CD14-positive monocyte (primary cell): Measurements from ENCODE around the gene BCAR3. TPM values are rescaled to one million over a fixed set of nuclear protein-coding genes. Genes with fewer than 3 reads are reported as not detected.

Experiments used
- DNase-seq, 3 donors: peaks; one replicate each; pipeline ENCODE4 v3.0.0-alpha.2; 2011 to 2022
- H2AFZ ChIP-seq: 2 replicates; pipeline ENCODE4 v1.6.0; 2012; ENCODE audit warnings: mild to moderate bottlenecking, low read depth, low read length, inconsistent platforms; ENCODE audit not compliant: insufficient read depth, poor library complexity, severe bottlenecking
- H3K27ac ChIP-seq, 2 donors: 1 replicate in 1 of 2; 2 replicates in 1 of 2; pipeline ENCODE4 v1.5.1; 2012 to 2013; ENCODE audit warnings: low read length in 2 of 2, control low read depth in 1 of 2, inconsistent platforms in 1 of 2, low read depth in 1 of 2, mild to moderate bottlenecking in 1 of 2
- H3K27me3 ChIP-seq, 2 donors: one replicate each; pipeline versions ENCODE4 v1.6.0 to v1.6.1; 2011 to 2013; ENCODE audit warnings: low read length in 2 of 2; ENCODE audit not compliant: control insufficient read depth in 2 of 2, insufficient read depth in 2 of 2
- H3K36me3 ChIP-seq, 2 donors: replicated peaks in 1 of 2; 1 replicate in 1 of 2; 2 replicates in 1 of 2; pipeline versions ENCODE4 v1.5.1 to v1.6.1; 2012 to 2013; ENCODE audit warnings: low read length in 2 of 2, control low read depth in 1 of 2, inconsistent platforms in 1 of 2, mild to moderate bottlenecking in 1 of 2; ENCODE audit not compliant: insufficient read depth in 2 of 2, control insufficient read depth in 1 of 2
- H3K4me1 ChIP-seq, 2 donors: 1 replicate in 1 of 2; 2 replicates in 1 of 2; pipeline versions ENCODE4 v1.5.1 to v1.6.1; 2012 to 2013; ENCODE audit warnings: low read length in 2 of 2, control low read depth in 1 of 2, inconsistent platforms in 1 of 2, mild to moderate bottlenecking in 1 of 2, moderate library complexity in 1 of 2; ENCODE audit not compliant: insufficient read depth in 2 of 2, control insufficient read depth in 1 of 2
- H3K4me2 ChIP-seq: replicated peaks from 2 replicates; pipeline ENCODE3; 2012; ENCODE audit warnings: low read length, moderate library complexity, mild to moderate bottlenecking; ENCODE audit not compliant: poor library complexity, severe bottlenecking; ENCODE audit errors: extremely low read depth
- H3K4me3 ChIP-seq, 3 experiments: fragments of 200-600 bp in 1 of 3; sonication (generic) in 1 of 3; replicated peaks in 1 of 3; 1 replicate in 2 of 3; 2 replicates in 1 of 3; pipeline ENCODE4 v1.5.1; 2011 to 2013; ENCODE audit warnings: low read length in 3 of 3, mild to moderate bottlenecking in 3 of 3, control low read depth in 2 of 3, low read depth in 2 of 3, inconsistent platforms in 1 of 3, moderate library complexity in 1 of 3
- H3K79me2 ChIP-seq: 2 replicates; pipeline ENCODE4 v1.6.0; 2012; ENCODE audit warnings: mild to moderate bottlenecking, control low read depth, inconsistent platforms, low read length, moderate library complexity; ENCODE audit not compliant: insufficient read depth
- H3K9ac ChIP-seq: 2 replicates; pipeline ENCODE4 v1.6.0; 2017; ENCODE audit warnings: low read length, mild to moderate bottlenecking; ENCODE audit not compliant: insufficient read depth, poor library complexity, severe bottlenecking
- H3K9me3 ChIP-seq, 2 donors: replicated peaks in 1 of 2; 1 replicate in 1 of 2; 2 replicates in 1 of 2; pipeline versions ENCODE4 v1.5.1 to v1.6.1; 2012 to 2013; ENCODE audit warnings: low read length in 2 of 2, control low read depth in 1 of 2; ENCODE audit not compliant: control insufficient read depth in 1 of 2, insufficient read depth in 1 of 2
- H4K20me1 ChIP-seq: 2 replicates; pipeline ENCODE4 v1.6.0; 2012; ENCODE audit warnings: mild to moderate bottlenecking, low read length, control low read depth, moderate library complexity; ENCODE audit not compliant: insufficient read depth
- H3K27ac Mint-ChIP-seq, 7 donors: one replicate each; pipeline ENCODE4 v1.8.0; 2020; ENCODE audit warnings: mild to moderate bottlenecking in 7 of 7, mixed read lengths in 7 of 7, moderate library complexity in 6 of 7, inconsistent platforms in 2 of 7
- H3K27me3 Mint-ChIP-seq, 3 donors: one replicate each; pipeline ENCODE4 v1.8.0; 2021 to 2022; ENCODE audit warnings: low read depth in 3 of 3, mild to moderate bottlenecking in 3 of 3, mixed read lengths in 3 of 3, moderate library complexity in 3 of 3, inconsistent platforms in 1 of 3
- H3K36me3 Mint-ChIP-seq, 2 donors: one replicate each; pipeline ENCODE4 v1.8.0; 2020; ENCODE audit warnings: mixed read lengths in 2 of 2, inconsistent platforms in 1 of 2, mild to moderate bottlenecking in 1 of 2
- H3K4me1 Mint-ChIP-seq: one replicate; pipeline ENCODE4 v1.8.0; 2020; ENCODE audit warnings: mild to moderate bottlenecking, mixed read lengths
- H3K4me3 Mint-ChIP-seq, 2 donors: one replicate each; pipeline ENCODE4 v1.8.0; 2020; ENCODE audit warnings: mild to moderate bottlenecking in 2 of 2, mixed read lengths in 2 of 2, moderate library complexity in 1 of 2
- H3K9me3 Mint-ChIP-seq, 7 donors: one replicate each; pipeline ENCODE4 v1.8.0; 2020 to 2022; ENCODE audit warnings: mixed read lengths in 7 of 7, mild to moderate bottlenecking in 6 of 7, moderate library complexity in 6 of 7, inconsistent platforms in 2 of 7
- WGBS: methylation state at CpG from one replicate; pipeline ENCODE4 v1.1.5; 2013; ENCODE audit warnings: missing lambda C conversion rate; ENCODE audit not compliant: insufficient coverage; 5-methylcytosine and 5-hydroxymethylcytosine counted together
- intact Hi-C, 2 donors: fragments of 100-400 bp; cut with micrococcal nuclease; formaldehyde crosslinking; loops; one replicate each; pipeline versions ENCODE4 v1.15.0 to v1.15.1; 2023
- polyA plus RNA-seq, 3 donors: library from polyadenylated mRNA; depleted of rRNA in 1 of 3; unstranded in 2 of 3; stranded (reverse) in 1 of 3; fragments of 300-500 nt in 2 of 3; fragments of >200 nt in 1 of 3; fragmentation: Illumina TruSeq in 2 of 3; gene quantifications; 1 replicate in 2 of 3; 2 replicates in 1 of 3; pipeline ENCODE4 v1.2.3, GENCODE V29; 2012 to 2021
- TF ChIP-seq, protein P1 (sequence below): fragments of 200-600 bp; IDR thresholded peaks from one replicate; pipeline ENCODE4 v1.8.0; 2022; ENCODE audit warnings: antibody characterized with exemption, mild to moderate bottlenecking

The BCAR3 gene
- polyA plus RNA-seq, 3 donors = 0.05 to 0.41 TPM; not detected in 1

DNA sequence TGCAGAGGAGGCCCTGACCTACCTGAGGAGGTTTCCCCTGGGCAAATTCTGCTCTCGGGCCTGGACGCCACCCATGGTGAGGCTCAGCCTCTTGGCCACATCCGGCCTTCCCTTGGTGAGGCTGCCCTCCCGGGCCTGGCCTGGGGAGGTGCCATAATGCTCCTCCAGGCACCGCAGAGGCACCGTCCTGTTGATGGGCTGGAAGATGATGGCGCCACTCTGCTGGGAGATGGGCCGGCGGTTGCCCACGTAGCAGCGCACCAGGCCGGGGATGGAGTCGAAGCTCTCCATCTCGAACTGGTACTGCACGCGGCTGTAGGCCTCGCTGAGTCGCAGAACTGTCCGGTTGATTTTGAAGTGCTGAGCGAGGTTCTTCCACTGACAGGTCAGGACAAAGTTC, 92.7 kb downstream of the BCAR3 start:
- Mint-ChIP-seq H3K27me3 (peaks cover 0 to 1% (median 0%) of the 10 kb centered on the region in 3 donors), H3K27ac (peak overlapping the region in 1 of 7 donors; percentile 15), H3K4me3 (no peak overlapping the region), H3K36me3 (peaks cover 0 to 5% of the 10 kb centered on the region in 2 donors), H3K4me1 (peaks cover 22% of the 10 kb centered on the region), H3K9me3 (peaks cover 0 to 2% (median 0%) of the 10 kb centered on the region in 7 donors)
- Histone ChIP-seq H3K79me2 (no peaks in the 10 kb centered on the region), H3K4me2 (no peak overlapping the region), H3K4me3 (no peak overlapping the region), H3K27ac (no peak overlapping the region), H3K4me1 (peaks cover 13% of the 10 kb centered on the region in 2 donors), H3K27me3 (no peaks in the 10 kb centered on the region), H3K9ac (no peak overlapping the region), H4K20me1 (no peaks in the 10 kb centered on the region), H3K9me3 (no peaks in the 10 kb centered on the region), H3K36me3 (no peaks in the 10 kb centered on the region), H2AFZ (no peak overlapping the region)
- TF ChIP-seq, protein P1, sequence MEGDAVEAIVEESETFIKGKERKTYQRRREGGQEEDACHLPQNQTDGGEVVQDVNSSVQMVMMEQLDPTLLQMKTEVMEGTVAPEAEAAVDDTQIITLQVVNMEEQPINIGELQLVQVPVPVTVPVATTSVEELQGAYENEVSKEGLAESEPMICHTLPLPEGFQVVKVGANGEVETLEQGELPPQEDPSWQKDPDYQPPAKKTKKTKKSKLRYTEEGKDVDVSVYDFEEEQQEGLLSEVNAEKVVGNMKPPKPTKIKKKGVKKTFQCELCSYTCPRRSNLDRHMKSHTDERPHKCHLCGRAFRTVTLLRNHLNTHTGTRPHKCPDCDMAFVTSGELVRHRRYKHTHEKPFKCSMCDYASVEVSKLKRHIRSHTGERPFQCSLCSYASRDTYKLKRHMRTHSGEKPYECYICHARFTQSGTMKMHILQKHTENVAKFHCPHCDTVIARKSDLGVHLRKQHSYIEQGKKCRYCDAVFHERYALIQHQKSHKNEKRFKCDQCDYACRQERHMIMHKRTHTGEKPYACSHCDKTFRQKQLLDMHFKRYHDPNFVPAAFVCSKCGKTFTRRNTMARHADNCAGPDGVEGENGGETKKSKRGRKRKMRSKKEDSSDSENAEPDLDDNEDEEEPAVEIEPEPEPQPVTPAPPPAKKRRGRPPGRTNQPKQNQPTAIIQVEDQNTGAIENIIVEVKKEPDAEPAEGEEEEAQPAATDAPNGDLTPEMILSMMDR = no peak
- WGBS = 96% methylated on average over 19 of the region's 20 CpGs
- intact Hi-C loops = no loop called here
- no peak for DNase-seq

DNA sequence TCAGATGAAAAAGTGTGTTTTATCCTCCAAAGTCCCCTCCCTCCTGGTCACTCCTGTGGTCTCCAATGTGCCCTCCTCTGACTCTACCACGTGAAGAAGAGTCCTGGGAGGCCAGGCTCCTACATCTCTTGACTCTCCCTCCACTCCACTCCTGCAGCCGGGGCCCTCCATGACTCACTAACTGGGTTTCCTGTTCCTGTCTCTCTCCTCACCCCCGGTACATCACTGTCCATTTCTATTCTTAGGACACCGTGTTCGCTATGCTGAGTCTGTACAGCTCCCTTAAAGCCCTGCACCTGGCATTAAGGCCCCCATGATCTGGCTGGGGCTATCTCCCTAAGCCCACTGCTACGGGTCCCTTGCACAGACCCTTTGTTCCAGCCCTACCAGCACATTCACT, 93.4 kb downstream of the BCAR3 start:
- TF ChIP-seq, protein P1 = no peak
- Histone ChIP-seq H3K4me3 (no peak overlapping the region), H3K9me3 (no peaks in the 10 kb centered on the region), H3K36me3 (no peaks in the 10 kb centered on the region), H3K4me1 (peaks cover 13% of the 10 kb centered on the region in 2 donors), H3K4me2 (no peak overlapping the region), H3K79me2 (no peaks in the 10 kb centered on the region), H3K27me3 (no peaks in the 10 kb centered on the region), H3K9ac (no peak overlapping the region), H4K20me1 (no peaks in the 10 kb centered on the region), H2AFZ (no peak overlapping the region), H3K27ac (no peak overlapping the region)
- Mint-ChIP-seq H3K27me3 (peaks cover 0 to 1% (median 0%) of the 10 kb centered on the region in 3 donors), H3K36me3 (peaks cover 0 to 5% of the 10 kb centered on the region in 2 donors), H3K9me3 (peaks cover 0 to 2% (median 0%) of the 10 kb centered on the region in 7 donors), H3K4me3 (no peak overlapping the region), H3K4me1 (peaks cover 22% of the 10 kb centered on the region), H3K27ac (no peak overlapping the region)
- intact Hi-C loops = no loop called here
- 14% methylated on average over 6 of the region's 6 CpGs for WGBS
- peak; percentile 5 to 25 (median 9) for DNase-seq
